ENCODE measurements around the gene ALDH4A1. TPM values are rescaled to one million over a fixed set of nuclear protein-coding genes. Genes with fewer than 3 reads are reported as not detected.
A peak's percentile ranks its signal among the peaks of the same experiment; 100 is the strongest.

ALDH4A1 gene
- total and polyA plus RNA-seq, 10 of the 15 experiments (the other 5 are each of a cell fraction or from before 2014, with no cell fraction given), result 0.06 to 25.5 (median 13.0) TPM

DNA sequence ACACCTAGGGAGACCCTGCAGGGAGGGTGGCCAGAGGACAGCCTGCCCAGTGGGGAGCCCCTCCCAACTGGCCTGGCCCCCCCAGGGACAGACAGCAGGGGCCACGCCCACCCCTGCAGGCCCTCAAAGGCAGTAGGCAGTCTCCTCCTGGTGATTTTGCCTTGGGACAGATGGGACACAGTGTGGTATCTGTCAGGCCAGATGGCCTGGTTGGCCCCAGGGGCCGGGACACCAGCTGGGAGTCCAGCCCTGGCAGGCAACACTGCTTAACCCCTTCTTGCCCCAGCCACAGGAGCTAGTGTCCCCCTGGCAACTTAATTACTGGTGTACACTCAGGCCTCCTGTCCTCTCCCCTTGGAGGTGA, 36.3 kb upstream of the ALDH4A1 start (continued):
- TF ChIP-seq GABPA (IDR thresholded peaks at IDR 0.05; ENCODE audit: low read depth) (no peak), TARDBP (IDR thresholded peaks at IDR 0.05; ENCODE audit: borderline replicate concordance) (no peak), ESRRA (IDR thresholded peaks at IDR 0.05; ENCODE audit: low read length) (no peak), CEBPB (IDR thresholded peaks at IDR 0.05; ENCODE audit: borderline replicate concordance in 1 of 2, low read depth in 2 of 2, low read length in 2 of 2) (no peak)

DNA sequence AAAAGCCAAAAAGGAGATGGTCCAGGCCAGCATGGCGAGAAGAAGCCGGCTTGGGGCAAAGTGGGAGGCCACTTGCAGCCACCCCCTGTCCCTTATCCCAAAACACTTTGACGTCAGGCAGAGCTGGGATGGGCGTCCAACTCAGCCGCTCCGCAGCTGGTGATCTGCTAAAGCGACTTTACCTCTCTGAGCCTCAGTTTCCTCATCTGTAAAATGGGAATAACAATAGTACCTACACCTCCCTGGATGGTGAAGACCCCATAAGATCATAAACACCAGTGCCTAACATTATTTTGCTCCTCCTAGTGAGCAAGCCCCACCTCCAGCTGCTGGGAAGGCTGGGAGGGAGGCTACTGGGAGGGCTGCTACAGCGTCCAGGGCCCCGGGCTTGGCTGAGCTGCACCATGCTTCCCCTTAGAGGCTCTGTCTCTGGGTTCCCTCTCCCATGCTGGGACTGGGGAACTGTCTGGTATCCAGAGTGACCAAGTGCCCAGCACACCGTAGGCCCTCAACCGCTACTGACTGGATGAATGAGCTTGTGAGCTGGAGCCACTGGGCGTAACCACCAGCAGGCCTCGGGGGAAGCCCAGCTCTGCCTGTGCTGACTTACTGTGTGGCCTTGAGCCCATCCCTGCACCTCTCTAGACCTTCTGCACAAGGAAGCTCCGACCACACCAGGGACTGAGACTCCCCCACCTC, 35.8 kb upstream of the ALDH4A1 start:
- Histone ChIP-seq H4K20me1 (ENCODE audit: control insufficient read depth, insufficient read depth) (no peaks in the 10 kb centered on the region), H3K36me3 (ENCODE audit: control insufficient read depth in 2 of 2, insufficient read depth in 2 of 2, low read length in 1 of 2) (no peaks in the 10 kb centered on the region; a peak in 1 of 4 replicates), H3K9ac (ENCODE audit: control insufficient read depth, insufficient read depth, low read length) (no peak overlapping the region), H3K27ac (ENCODE audit: control insufficient read depth, insufficient read depth) (no peak overlapping the region), H3K79me2 (ENCODE audit: control insufficient read depth, insufficient read depth, low read length) (no peaks in the 10 kb centered on the region; the same call in 1 of the 2 replicates), H3K27me3 (replicated peaks in 1 of 2; ENCODE audit: control insufficient read depth in 2 of 2, insufficient read depth in 2 of 2, low read length in 1 of 2) (no peaks in the 10 kb centered on the region), H3K4me2 (ENCODE audit: control insufficient read depth, insufficient read depth) (no peak overlapping the region), H3K4me1 (ENCODE audit: control insufficient read depth, insufficient read depth, low read length) (0 out of 2 replicates have a peak, but pooled peaks cover 3% of the 10 kb centered on the region), H2AFZ (ENCODE audit: control insufficient read depth, low read depth, low read length) (no peak overlapping the region), H3K9me3 (replicated peaks; ENCODE audit: control insufficient read depth, insufficient read depth, low read length) (no peaks in the 10 kb centered on the region), H3K4me3 (no peak overlapping the region)
- POLR2A ChIA-PET, result interaction anchor here (1.0 kb wide), 1 partner anchor 12 kb away, joined by 3 read pairs; no protein-coding TSS in a partner anchor
- RAD21 ChIA-PET (ENCODE audit: unreplicated experiment), result interaction anchor here (0.6 to 0.9 kb wide), 2 partner anchors 12 to 88 kb away, joined by 3 to 4 read pairs; no protein-coding TSS in a partner anchor
- intact Hi-C loops (cut with micrococcal nuclease; ENCODE audit: unreplicated experiment) (no loop called here), in situ Hi-C loops (cut with MboI) (no loop called here)
- BruUV-seq (replicated peaks), result no TSS peak
- 69% methylated on average over 14 of the region's 14 CpGs for WGBS (ENCODE audit: insufficient coverage, insufficient replicate concordance, low lambda C conversion rate, missing lambda C conversion rate)
- DNase-seq (ENCODE audit: low read depth, low spot score), result no peak
- ATAC-seq, result peak; percentile 80
- no peak for FAIRE-seq
- CTCF ChIA-PET, result interaction anchor here (0.5 kb wide), 1 partner anchor 658 kb away, joined by 3 read pairs; no protein-coding TSS in a partner anchor
- TF ChIP-seq, protein P1, sequence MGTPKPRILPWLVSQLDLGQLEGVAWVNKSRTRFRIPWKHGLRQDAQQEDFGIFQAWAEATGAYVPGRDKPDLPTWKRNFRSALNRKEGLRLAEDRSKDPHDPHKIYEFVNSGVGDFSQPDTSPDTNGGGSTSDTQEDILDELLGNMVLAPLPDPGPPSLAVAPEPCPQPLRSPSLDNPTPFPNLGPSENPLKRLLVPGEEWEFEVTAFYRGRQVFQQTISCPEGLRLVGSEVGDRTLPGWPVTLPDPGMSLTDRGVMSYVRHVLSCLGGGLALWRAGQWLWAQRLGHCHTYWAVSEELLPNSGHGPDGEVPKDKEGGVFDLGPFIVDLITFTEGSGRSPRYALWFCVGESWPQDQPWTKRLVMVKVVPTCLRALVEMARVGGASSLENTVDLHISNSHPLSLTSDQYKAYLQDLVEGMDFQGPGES (IDR thresholded peaks at IDR 0.05), result no peak
- no peak for TF ChIP-seq RFX5 (IDR thresholded peaks at IDR 0.05; ENCODE audit: low read depth, low read length)
- TF ChIP-seq RUNX3 (IDR thresholded peaks at IDR 0.05; ENCODE audit: low read length), result peak; percentile 27; the same call in 1 of the 2 replicates
- TF ChIP-seq, protein P2, sequence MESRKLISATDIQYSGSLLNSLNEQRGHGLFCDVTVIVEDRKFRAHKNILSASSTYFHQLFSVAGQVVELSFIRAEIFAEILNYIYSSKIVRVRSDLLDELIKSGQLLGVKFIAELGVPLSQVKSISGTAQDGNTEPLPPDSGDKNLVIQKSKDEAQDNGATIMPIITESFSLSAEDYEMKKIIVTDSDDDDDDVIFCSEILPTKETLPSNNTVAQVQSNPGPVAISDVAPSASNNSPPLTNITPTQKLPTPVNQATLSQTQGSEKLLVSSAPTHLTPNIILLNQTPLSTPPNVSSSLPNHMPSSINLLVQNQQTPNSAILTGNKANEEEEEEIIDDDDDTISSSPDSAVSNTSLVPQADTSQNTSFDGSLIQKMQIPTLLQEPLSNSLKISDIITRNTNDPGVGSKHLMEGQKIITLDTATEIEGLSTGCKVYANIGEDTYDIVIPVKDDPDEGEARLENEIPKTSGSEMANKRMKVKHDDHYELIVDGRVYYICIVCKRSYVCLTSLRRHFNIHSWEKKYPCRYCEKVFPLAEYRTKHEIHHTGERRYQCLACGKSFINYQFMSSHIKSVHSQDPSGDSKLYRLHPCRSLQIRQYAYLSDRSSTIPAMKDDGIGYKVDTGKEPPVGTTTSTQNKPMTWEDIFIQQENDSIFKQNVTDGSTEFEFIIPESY (IDR thresholded peaks at IDR 0.05), result no peak
- SMC1A ChIA-PET (ENCODE audit: uncharacterized antibody, unreplicated experiment), result interaction anchor here (1.0 kb wide), 1 partner anchor 19 kb away, joined by 3 read pairs; the partner anchor contains the start of gene IFFO2
